IPS-18c (cell line): ENCODE data around the gene CFAP77.

Experiments used
- H3K4me3 ChIP-seq: 2 replicates; pipeline ENCODE4 v1.7.0; 2013; ENCODE audit warnings: low read depth, mild to moderate bottlenecking, low read length, moderate library complexity; ENCODE audit not compliant: insufficient read depth
- H3K9me3 ChIP-seq: one replicate; pipeline ENCODE4 v1.6.1; 2013; ENCODE audit warnings: mild to moderate bottlenecking, low read length, moderate library complexity; ENCODE audit not compliant: control insufficient read depth, insufficient read depth

CFAP77 gene

GRCh38 chr9:132588098-132588497 lies 178.1 kb downstream of the CFAP77 start:
- H3K4me3 ChIP-seq, result peak overlapping the region; percentile 15; the same call in 1 of the 2 replicates
- peaks cover 3% of the 10 kb centered on the region for H3K9me3 ChIP-seq

- H3K9me3 ChIP-seq, result peaks cover 2% of the 10 kb centered on the region
- H3K4me3 ChIP-seq, result peak overlapping the region; percentile 31; the same call in 1 of the 2 replicates
These were observed 178.6 kb downstream of the CFAP77 start for GRCh38 chr9:132588501-132589147.

GRCh38 chr9:132589148-132590036 lies 179.4 kb downstream of the CFAP77 start:
- Histone ChIP-seq H3K4me3 (peak overlapping the region; percentile 31; the same call in 1 of the 2 replicates), H3K9me3 (peaks cover 2% of the 10 kb centered on the region)

- Histone ChIP-seq H3K4me3 (peak overlapping the region; percentile 31; the same call in 1 of the 2 replicates), H3K9me3 (peaks cover 2% of the 10 kb centered on the region)
These were observed 180.0 kb downstream of the CFAP77 start for GRCh38 chr9:132590037-132590317.

- peaks cover 2% of the 10 kb centered on the region for H3K9me3 ChIP-seq
These were observed 180.5 kb downstream of the CFAP77 start for GRCh38 chr9:132590318-132591182.

GRCh38 chr9:132591244-132591643 lies 181.2 kb downstream of the CFAP77 start:
- peaks cover 2% of the 10 kb centered on the region for H3K9me3 ChIP-seq
- H3K4me3 ChIP-seq, result peak overlapping the region; percentile 31

More at GRCh38 chr9:132590318-132591182, 180.5 kb downstream of the CFAP77 start:
- peak overlapping the region; percentile 31; the same call in 1 of the 2 replicates for H3K4me3 ChIP-seq

GRCh38 chr9:132591751-132592314 lies 181.8 kb downstream of the CFAP77 start:
- Histone ChIP-seq H3K4me3 (peak overlapping the region; percentile 31), H3K9me3 (peaks cover 2% of the 10 kb centered on the region)

GRCh38 chr9:132592451-132592850 lies 182.4 kb downstream of the CFAP77 start:
- H3K4me3 ChIP-seq, result peak overlapping the region; percentile 31
- H3K9me3 ChIP-seq, result peaks cover 2% of the 10 kb centered on the region

- no peaks in the 10 kb centered on the region for H3K9me3 ChIP-seq
These were observed 184.4 kb downstream of the CFAP77 start for GRCh38 chr9:132594412-132594811.

GRCh38 chr9:132595319-132595718 lies 185.3 kb downstream of the CFAP77 start:
- H3K9me3 ChIP-seq, result no peaks in the 10 kb centered on the region
- H3K4me3 ChIP-seq, result no peak overlapping the region

More at GRCh38 chr9:132594412-132594811, 184.4 kb downstream of the CFAP77 start:
- no peak overlapping the region for H3K4me3 ChIP-seq

GRCh38 chr9:132596200-132596599 lies 186.2 kb downstream of the CFAP77 start:
- Histone ChIP-seq H3K9me3 (no peaks in the 10 kb centered on the region), H3K4me3 (no peak overlapping the region)

GRCh38 chr9:132597073-132597775 lies 187.2 kb downstream of the CFAP77 start:
- no peak overlapping the region for H3K4me3 ChIP-seq
- no peaks in the 10 kb centered on the region for H3K9me3 ChIP-seq

GRCh38 chr9:132600326-132600984 lies 190.4 kb downstream of the CFAP77 start:
- Histone ChIP-seq H3K4me3 (no peak overlapping the region), H3K9me3 (peaks cover 2% of the 10 kb centered on the region)

- Histone ChIP-seq H3K4me3 (no peak overlapping the region), H3K9me3 (peaks cover 2% of the 10 kb centered on the region)
These were observed 192.2 kb downstream of the CFAP77 start for GRCh38 chr9:132602207-132602606.

GRCh38 chr9:132605387-132605786 lies 195.4 kb downstream of the CFAP77 start:
- H3K4me3 ChIP-seq, result no peak overlapping the region
- peaks cover 2% of the 10 kb centered on the region for H3K9me3 ChIP-seq

GRCh38 chr9:132606066-132606465 lies 196.1 kb downstream of the CFAP77 start:
- Histone ChIP-seq H3K9me3 (peaks cover 2% of the 10 kb centered on the region), H3K4me3 (no peak overlapping the region)
